ENCODE measurements around the gene COG1. TPM values are rescaled to one million over a fixed set of nuclear protein-coding genes. Genes with fewer than 3 reads are reported as not detected.

The COG1 gene
- total RNA-seq, 4 donors from 2014 or later, result 54.2 to 126 (median 69.1) TPM

- H3K36me3 ChIP-seq, result peaks cover 0 to 48% (median 13%) of the 10 kb centered on the region in 4 donors
- peaks cover 0 to 2% (median 0%) of the 10 kb centered on the region in 4 donors for H3K4me1 ChIP-seq
- no peaks in the 10 kb centered on the region for H3K27me3 ChIP-seq
- WGBS, 2 donors (ENCODE audit: low coverage in 1 of 2), result 76 to 84% methylated on average over 11 to 13 of the region's 13 CpGs
- no peak overlapping the region for H3K27ac ChIP-seq
- in situ Hi-C loops (cut with MboI; ENCODE audit: low pct_ligation_motif_present in 1 of 4, low pct_unique_long_range_greater_than_20kb in 1 of 4, low sequenced_read_pairs in 3 of 4) (no loop called here), intact Hi-C loops (cut with DNase I; ENCODE audit: low total_unique reads) (no loop called here)
- H3K4me3 ChIP-seq, result no peak overlapping the region
- H3K9me3 ChIP-seq, result no peaks in the 10 kb centered on the region
- no peak for DNase-seq
- no peak for TF ChIP-seq POLR2A (IDR thresholded peaks at IDR 0.05)
- TF ChIP-seq EP300 (IDR thresholded peaks at IDR 0.05; ENCODE audit: low read depth), result no peak
- no peak for TF ChIP-seq CTCF (IDR thresholded peaks at IDR 0.05)
- no peak for TF ChIP-seq POLR2AphosphoS5 (IDR thresholded peaks at IDR 0.05)
Observed at GRCh38 chr17:73211745-73212144, 18.9 kb downstream of the COG1 start.

GRCh38 chr17:73214008-73214407, 21.2 kb downstream of the COG1 start:
- no peak for DNase-seq
- Histone ChIP-seq H3K27ac (no peak overlapping the region), H3K4me3 (no peak overlapping the region), H3K9me3 (no peaks in the 10 kb centered on the region), H3K4me1 (peaks cover 0 to 2% (median 0%) of the 10 kb centered on the region in 4 donors), H3K27me3 (no peaks in the 10 kb centered on the region), H3K36me3 (peaks cover 0 to 34% (median 6%) of the 10 kb centered on the region in 4 donors)
- in situ Hi-C loops (cut with MboI; ENCODE audit: low pct_ligation_motif_present in 1 of 4, low pct_unique_long_range_greater_than_20kb in 1 of 4, low sequenced_read_pairs in 3 of 4), result no loop called here
- no peak for TF ChIP-seq POLR2A (IDR thresholded peaks at IDR 0.05)
- TF ChIP-seq POLR2AphosphoS5 (IDR thresholded peaks at IDR 0.05), result no peak
- TF ChIP-seq CTCF (IDR thresholded peaks at IDR 0.05), result no peak
- TF ChIP-seq EP300 (IDR thresholded peaks at IDR 0.05; ENCODE audit: low read depth), result no peak
- intact Hi-C loops (cut with DNase I; ENCODE audit: low total_unique reads), result no loop called here

- Histone ChIP-seq H3K27ac (no peak overlapping the region), H3K4me1 (peaks cover 0 to 2% (median 0%) of the 10 kb centered on the region in 4 donors), H3K4me3 (no peak overlapping the region), H3K27me3 (no peaks in the 10 kb centered on the region), H3K9me3 (no peaks in the 10 kb centered on the region), H3K36me3 (peaks cover 0 to 26% (median 3%) of the 10 kb centered on the region in 4 donors)
- intact Hi-C loops (cut with DNase I; ENCODE audit: low total_unique reads) (no loop called here), in situ Hi-C loops (cut with MboI; ENCODE audit: low pct_ligation_motif_present in 1 of 4, low pct_unique_long_range_greater_than_20kb in 1 of 4, low sequenced_read_pairs in 3 of 4) (no loop called here)
- TF ChIP-seq POLR2A (IDR thresholded peaks at IDR 0.05) (no peak), EP300 (IDR thresholded peaks at IDR 0.05; ENCODE audit: low read depth) (no peak), CTCF (IDR thresholded peaks at IDR 0.05) (no peak), POLR2AphosphoS5 (IDR thresholded peaks at IDR 0.05) (no peak)
- no peak for DNase-seq
- 75 to 76% methylated on average over 4 of the region's 4 CpGs for WGBS, 2 donors (ENCODE audit: low coverage in 1 of 2)
Observed at GRCh38 chr17:73214851-73215250, 22.0 kb downstream of the COG1 start.

- DNase-seq, result no peak
- intact Hi-C loops (cut with DNase I; ENCODE audit: low total_unique reads), result no loop called here
- no peaks in the 10 kb centered on the region for H3K27me3 ChIP-seq
- no peak overlapping the region for H3K4me3 ChIP-seq
- H3K4me1 ChIP-seq, result peaks cover 0 to 2% (median 0%) of the 10 kb centered on the region in 4 donors
- 40 to 89% methylated on average over 1 to 2 of the region's 2 CpGs for WGBS, 2 donors (ENCODE audit: low coverage in 1 of 2)
- H3K9me3 ChIP-seq, result no peaks in the 10 kb centered on the region
- no peak overlapping the region for H3K27ac ChIP-seq
- in situ Hi-C loops (cut with MboI; ENCODE audit: low pct_ligation_motif_present in 1 of 4, low pct_unique_long_range_greater_than_20kb in 1 of 4, low sequenced_read_pairs in 3 of 4), result no loop called here
- H3K36me3 ChIP-seq, result peaks cover 0 to 25% (median 2%) of the 10 kb centered on the region in 4 donors
- TF ChIP-seq POLR2A (IDR thresholded peaks at IDR 0.05), result no peak
- peak in 2 of 5 experiments; percentile 10 to 12 for TF ChIP-seq CTCF (IDR thresholded peaks at IDR 0.05)
Observed at GRCh38 chr17:73215447-73215846, 22.6 kb downstream of the COG1 start.

Data from transverse colon (tissue), 4 donors.